GM21390 (cell line): ENCODE measurements around the gene TDRD10.
"Not testable (repeated sequence)": the region's sequence is repeated elsewhere in the genome, so short reads cannot be mapped to it uniquely, and the experiment has no call there.

Source experiments
- ATAC-seq: cut with Tn5 transposase; IDR thresholded peaks from one replicate; pipeline ENCODE4 v1.9.1; 2021; ENCODE audit not compliant: unreplicated experiment

Gene TDRD10

GRCh38 chr1:154512760-154513159, 10.7 kb downstream of the TDRD10 start:
- no peak for ATAC-seq

DNA sequence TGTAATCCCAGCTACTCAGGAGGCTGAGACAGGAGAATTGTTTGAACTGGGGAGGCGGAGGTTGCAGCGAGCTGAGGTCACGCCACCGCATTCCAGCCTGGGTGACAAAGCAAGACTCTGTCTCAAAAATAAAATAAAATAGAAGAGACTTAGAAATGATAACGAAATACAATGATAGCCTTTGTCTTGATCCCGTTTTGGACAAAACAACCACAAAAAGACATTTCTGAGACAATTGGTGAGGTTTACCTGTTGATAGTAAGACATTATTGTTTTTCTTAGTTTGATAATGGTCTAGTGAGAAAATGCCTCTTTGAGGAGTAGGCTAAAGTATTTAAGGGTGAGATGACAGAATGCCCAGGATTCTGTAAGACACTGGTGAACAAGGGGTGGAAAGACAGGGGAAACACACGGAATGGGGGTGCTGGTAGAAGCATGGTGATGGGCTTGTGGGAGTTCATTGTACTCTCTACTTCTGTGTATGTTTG, 12.1 kb downstream of the TDRD10 start:
- no peak for ATAC-seq

DNA sequence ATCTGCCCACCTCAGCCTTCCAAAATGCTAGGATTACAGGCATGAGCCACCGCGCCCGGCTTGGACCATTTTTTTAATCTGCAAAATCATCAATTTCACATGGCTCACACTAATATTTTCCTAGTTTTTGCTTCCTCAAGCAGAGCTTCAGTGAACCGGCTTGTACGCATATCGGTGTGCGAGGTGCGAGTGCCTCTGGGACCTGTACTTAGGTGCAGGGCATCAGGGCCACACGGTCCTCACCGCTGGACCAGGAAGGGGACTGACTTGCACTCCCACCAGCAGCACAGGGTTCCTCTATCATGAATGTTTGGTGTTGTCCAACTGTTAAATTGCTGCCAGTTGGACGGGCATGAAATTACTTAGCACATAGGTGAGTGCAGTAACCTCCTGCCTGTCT, 15.6 kb downstream of the TDRD10 start:
- no peak for ATAC-seq

- ATAC-seq, result no peak
Observed at GRCh38 chr1:154519591-154519991, 17.6 kb downstream of the TDRD10 start.

DNA sequence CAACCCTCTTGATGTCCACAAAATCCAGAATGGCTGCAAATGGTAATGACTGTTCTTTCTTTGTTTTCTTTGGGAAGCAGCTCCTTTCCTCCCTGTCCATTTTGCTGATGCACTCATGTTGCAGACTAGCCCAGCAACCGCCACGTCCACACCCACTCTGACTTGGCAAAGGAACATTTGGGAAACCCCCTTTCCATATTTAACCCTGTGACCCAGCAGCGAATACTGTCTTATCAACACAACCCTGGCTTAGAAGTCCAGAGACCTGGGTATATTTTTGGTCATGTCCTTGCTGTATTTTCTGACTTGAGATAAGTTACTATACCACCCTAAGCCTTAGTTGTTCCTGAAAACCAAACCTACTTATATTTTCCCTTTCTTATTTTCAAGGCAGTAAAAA, 18.3 kb downstream of the TDRD10 start:
- no peak for ATAC-seq

DNA sequence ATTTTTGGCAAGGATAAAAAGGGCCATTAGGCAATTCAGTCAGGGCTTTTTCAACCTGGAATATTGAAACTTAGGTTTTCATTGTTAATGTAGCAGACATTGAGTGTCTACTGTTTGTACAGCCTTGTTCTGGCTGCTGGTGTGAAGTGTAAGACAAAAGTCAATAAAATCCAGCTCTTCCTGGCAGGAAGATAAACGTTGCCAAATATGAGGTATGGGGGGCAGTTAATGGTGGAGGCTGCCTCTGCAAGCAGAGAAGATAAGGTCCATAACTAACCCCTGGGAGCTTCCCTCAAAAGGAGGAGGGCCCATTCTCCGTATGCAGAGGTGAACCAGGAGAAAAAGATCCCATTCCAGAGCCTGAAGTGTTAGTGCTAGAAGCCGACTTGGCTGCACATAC, 19.7 kb downstream of the TDRD10 start:
- ATAC-seq, result no peak

GRCh38 chr1:154524881-154525280, 22.9 kb downstream of the TDRD10 start:
- no peak for ATAC-seq

- ATAC-seq, result no peak
Observed at GRCh38 chr1:154527192-154527591, 25.2 kb downstream of the TDRD10 start.

- no peak for ATAC-seq
Observed at GRCh38 chr1:154529308-154529707, 27.3 kb downstream of the TDRD10 start.

DNA sequence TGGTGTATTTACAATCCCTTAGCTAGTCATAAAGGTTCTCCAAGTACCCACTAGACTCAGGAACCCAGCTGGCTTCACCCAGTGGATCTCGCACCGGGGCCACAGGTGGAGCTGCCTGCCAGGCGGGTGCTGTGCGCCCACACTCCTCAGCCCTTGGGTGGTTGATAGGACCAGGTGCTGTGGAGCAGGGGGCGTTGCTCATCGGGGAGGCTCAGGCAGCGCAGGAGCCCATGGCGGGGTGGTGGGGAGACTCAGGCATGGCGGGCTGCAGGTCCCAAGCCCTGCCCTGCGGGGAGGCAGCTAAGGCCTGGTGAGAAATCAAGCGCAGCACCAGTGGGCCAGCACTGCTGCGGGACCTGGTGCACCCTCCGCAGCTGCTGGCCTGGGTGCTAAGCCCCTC, 29.9 kb downstream of the TDRD10 start:
- not testable (repeated sequence) for ATAC-seq

DNA sequence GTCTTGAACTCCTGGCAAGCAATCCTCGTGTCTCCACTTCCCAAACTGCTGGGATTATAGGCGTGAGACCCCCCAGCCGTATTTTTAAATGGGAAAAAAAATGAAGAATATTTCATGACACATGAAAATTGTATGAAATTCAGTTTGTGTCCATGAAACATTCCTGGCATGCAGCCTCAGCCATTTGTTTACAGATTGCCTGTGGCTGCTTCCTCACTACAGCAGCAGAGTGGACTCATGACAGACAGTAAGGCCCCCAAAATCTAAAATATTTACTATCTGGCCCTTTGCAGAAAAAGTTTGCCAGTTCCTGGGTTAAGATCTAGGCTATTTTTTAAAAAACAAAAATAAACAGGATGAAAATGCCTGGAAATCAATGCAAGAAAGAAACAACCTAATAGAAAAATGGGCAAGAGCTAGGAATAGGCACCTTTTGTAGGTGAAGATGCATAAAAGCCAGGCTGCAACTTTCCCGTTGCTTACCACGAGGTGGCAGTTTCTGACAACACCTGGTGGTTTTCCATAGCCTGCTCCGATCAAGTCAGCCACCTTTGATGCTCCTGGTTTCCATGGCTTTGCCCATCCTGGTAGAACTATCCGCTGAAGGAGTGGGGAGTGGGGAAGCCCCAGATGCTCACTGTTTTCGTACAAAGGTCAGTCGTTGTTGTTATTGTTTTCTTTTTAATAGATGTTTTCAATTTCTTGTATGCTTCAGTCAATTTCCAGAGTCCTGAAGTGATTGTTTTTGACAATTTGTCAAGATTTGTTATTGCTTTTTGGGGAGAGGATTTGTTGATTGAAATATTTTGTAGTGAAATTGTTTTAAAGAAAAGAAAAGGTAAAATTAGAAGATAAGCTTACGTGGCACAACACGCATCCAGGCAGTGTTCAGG, 32.2 kb downstream of the TDRD10 start:
- ATAC-seq, result no peak

DNA sequence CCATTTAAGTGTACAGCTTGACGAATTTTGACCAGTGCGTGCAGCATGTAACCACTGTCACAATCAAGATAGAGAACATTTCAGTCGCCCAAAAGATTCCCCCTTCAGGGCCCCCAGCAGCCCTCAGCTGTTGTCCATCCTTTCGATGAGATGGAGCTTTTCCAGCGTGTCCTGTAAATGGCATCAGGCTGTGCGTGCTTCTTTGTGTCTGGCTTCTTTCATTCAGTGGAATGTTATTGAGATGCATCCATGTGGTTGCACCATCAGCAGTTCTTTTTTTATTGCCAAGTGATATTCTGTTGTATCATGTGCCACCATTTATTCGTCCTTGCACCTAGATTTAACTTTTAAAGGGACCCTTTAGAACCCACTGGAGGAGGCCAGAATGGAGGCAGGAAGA, 34.6 kb downstream of the TDRD10 start:
- no peak for ATAC-seq

- ATAC-seq, result no peak
Observed at GRCh38 chr1:154539486-154540483, 37.8 kb downstream of the TDRD10 start.

DNA sequence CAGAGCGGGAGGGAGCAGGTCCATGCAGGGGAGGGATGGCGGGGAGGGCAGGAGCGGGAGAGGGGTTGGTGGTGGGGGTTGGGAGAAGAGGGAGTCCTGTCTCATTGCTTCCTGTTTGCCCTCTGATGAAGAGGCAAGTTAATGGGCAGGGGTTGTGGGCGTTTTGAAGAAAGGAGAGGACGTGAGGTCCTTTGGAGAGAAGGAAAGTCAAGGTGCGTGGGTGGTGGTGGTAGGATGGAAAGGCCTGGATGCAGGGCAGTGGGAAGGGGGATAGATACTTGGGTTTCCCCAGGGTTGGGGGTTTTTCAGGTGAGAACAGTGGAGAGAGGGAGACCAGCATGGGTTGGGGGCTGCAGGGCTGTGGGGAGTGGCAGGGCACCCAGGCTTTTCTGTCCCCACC, 39.2 kb downstream of the TDRD10 start:
- ATAC-seq, result no peak

DNA sequence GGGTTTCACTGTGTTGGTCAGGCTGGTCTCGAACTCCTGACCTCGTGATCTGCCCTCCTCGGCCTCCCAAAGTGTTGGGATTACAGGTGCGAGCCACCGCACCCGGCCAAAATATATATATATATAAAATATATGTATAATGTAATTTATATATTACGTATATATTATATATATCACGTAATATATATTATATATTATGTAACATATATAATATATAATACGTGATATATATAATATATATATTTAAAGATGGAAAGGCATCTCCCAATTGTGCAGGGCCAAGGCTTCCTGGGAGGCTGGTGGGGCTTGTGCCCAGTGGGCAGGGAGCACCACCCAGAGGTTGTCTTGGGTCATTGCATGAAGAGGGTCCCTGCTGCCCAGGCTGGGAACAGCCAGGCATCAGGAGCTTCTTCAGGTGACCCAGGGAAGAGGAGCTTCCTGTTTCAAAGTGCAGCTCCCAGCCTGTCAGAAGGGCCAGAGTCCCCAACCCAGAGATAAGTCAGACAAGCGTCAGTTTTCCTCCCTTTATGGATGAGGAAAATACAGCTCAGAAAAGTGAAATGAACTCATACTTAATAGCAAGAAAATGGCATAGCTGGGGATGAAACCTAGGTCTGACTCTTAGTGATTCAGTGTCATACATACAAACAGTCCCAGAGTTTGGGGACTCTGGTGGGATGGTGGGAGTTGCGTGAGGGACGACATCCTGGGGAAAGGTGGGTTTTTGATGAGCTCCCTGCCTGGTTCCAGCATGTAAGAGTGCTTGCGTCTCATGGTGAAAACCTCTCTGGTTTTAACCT, 44.4 kb downstream of the TDRD10 start:
- no peak for ATAC-seq

DNA sequence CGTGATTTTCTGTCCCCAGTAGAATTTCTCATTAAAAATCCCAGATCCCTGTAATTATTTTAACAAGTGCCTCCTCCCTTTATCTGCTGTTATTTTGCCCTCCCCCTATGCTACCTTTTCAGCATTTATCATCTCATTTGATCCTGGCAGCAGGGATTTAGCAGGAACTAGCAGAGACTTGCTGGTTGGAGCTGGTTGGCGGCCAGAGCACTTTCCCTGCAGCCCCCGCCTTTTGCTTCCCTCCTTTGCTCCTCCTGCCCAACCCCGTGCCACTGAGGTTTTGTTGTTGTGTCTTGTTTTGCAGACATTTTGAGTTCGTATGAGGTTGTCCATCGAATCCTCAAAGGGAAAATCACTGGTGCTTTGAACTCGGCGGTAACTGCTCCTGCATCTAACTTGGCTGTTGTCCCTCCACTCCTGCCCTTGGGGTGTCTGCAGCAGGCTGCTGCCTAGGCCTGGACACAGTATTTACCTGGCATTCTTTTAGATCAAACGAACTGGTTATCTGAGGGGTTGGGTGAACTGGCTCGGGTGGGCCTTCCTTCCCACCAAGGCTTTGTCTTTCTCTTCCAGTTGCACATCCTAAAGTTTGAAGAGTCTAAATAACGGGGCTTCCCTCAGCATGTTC, 45.2 kb downstream of the TDRD10 start:
- no peak for ATAC-seq

GRCh38 chr1:154548028-154548427, 46.0 kb downstream of the TDRD10 start:
- ATAC-seq, result no peak

DNA sequence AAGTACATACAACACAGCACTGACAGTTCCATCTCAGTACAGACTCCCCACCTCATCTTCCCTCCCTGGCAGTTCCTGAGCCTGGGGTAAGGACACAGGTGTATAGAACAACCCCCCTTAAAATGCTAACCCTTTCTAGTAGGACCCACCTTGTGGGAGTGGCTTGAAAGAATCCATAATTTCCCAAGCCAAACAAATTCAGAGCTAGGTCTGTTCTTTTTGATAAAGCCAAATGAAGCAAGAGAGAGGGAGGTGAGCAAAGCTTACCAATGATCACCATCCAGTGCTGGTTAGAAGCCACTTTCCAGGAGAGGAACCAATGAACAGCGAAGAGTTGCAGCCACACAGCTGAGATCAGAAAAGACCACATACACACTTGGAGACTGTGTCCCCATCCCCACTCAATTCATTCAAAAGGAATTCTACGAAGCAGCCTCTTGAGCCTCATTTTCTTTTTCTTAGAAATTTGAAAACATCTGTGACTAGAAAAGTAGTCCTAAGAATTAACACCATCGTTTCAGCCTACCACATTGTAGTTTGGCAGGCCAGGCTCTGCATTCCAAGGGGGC, 47.3 kb downstream of the TDRD10 start:
- ATAC-seq, result no peak

- no peak for ATAC-seq
Observed at GRCh38 chr1:154550070-154550469, 48.1 kb downstream of the TDRD10 start.

DNA sequence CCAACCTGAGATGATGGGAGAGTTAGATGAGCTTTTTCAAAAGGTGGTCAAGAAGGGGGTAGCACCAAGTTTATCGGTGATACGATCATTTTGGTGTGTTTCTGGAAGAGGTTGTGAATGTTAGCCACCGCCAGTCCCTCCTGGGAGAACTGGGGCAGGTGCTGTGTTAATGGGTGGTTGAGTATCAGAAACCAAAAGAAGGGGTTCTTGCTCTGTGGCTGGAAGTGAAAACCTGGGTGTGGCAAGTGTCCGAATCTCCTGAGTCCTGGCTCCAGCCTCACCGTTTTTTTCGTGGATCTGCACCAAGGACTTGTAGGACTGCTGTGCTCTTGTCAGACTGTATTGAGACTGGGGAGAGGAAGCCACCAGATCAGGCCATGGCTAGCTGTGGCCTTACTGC, 48.6 kb downstream of the TDRD10 start:
- no peak for ATAC-seq
